GM23338 (cell line): Measurements from ENCODE around the gene SH3BP5. TPM values are rescaled to one million over a fixed set of nuclear protein-coding genes. Genes with fewer than 3 reads are reported as not detected.

Experiments used
- ATAC-seq: fragments of 200-7000 bp; cut with Tn5 transposase; 3 replicates; pipeline ENCODE4 v1.9.1; 2020
- DNase-seq: peaks from one replicate; pipeline ENCODE4 v3.0.0-alpha.2; 2015; ENCODE audit warnings: low spot score
- H2AFZ ChIP-seq: fragments of 200-600 bp; sonication (generic); 2 replicates; pipeline ENCODE4 v1.8.0; 2016; ENCODE audit warnings: antibody characterized with exemption, mild to moderate bottlenecking, moderate library complexity
- H3F3A ChIP-seq: fragments of 200-600 bp; sonication (generic); replicated peaks from 2 replicates; pipeline ENCODE4 v1.8.0; 2017; ENCODE audit warnings: antibody characterized with exemption, mixed run types, low read depth
- H3K27ac ChIP-seq: fragments of 200-600 bp; sonication (generic); 2 replicates; pipeline ENCODE4 v1.6.1; 2016; ENCODE audit warnings: low read depth
- H3K27me3 ChIP-seq: fragments of 200-600 bp; sonication (generic); 2 replicates; pipeline ENCODE4 v1.8.0; 2016; ENCODE audit warnings: mild to moderate bottlenecking, mixed run types, moderate library complexity; ENCODE audit not compliant: insufficient read depth
- H3K36me3 ChIP-seq: fragments of 200-600 bp; sonication (generic); 2 replicates; pipeline ENCODE4 v1.8.0; 2016; ENCODE audit warnings: mild to moderate bottlenecking; ENCODE audit not compliant: insufficient read depth
- H3K4me1 ChIP-seq: fragments of 200-600 bp; sonication (generic); 2 replicates; pipeline ENCODE4 v1.8.0; 2016; ENCODE audit warnings: mild to moderate bottlenecking, moderate library complexity; ENCODE audit not compliant: insufficient read depth
- H3K4me2 ChIP-seq: fragments of 200-600 bp; sonication (generic); 2 replicates; pipeline ENCODE4 v1.7.1; 2017; ENCODE audit warnings: mixed run types
- H3K4me3 ChIP-seq: fragments of 200-600 bp; sonication (generic); 2 replicates; pipeline ENCODE4 v1.6.1; 2016; ENCODE audit warnings: mixed run types
- H3K79me2 ChIP-seq: fragments of 200-600 bp; sonication (generic); replicated peaks from 2 replicates; pipeline ENCODE4 v1.8.0; 2017; ENCODE audit warnings: mild to moderate bottlenecking; ENCODE audit not compliant: insufficient read depth
- H3K9me2 ChIP-seq: fragments of 200-600 bp; sonication (generic); 2 replicates; pipeline ENCODE4 v1.8.0; 2017; ENCODE audit not compliant: insufficient read depth
- H4K20me1 ChIP-seq: fragments of 200-600 bp; sonication (generic); replicated peaks from 2 replicates; pipeline ENCODE4 v1.8.0; 2017; ENCODE audit warnings: mild to moderate bottlenecking; ENCODE audit not compliant: insufficient read depth
- H3K27ac Mint-ChIP-seq: 2 replicates; pipeline ENCODE4 v1.8.0; 2020; ENCODE audit warnings: inconsistent platforms, mild to moderate bottlenecking, moderate library complexity, mixed read lengths
- H3K27me3 Mint-ChIP-seq: 3 replicates; pipeline ENCODE4 v1.8.0; 2022; ENCODE audit warnings: low read depth, mild to moderate bottlenecking, moderate library complexity, mixed read lengths, inconsistent platforms; ENCODE audit not compliant: insufficient read depth, poor library complexity
- H3K36me3 Mint-ChIP-seq: 3 replicates; pipeline ENCODE4 v1.8.0; 2021; ENCODE audit warnings: low read depth, mild to moderate bottlenecking, inconsistent platforms, moderate library complexity, mixed read lengths
- H3K4me1 Mint-ChIP-seq: 3 replicates; pipeline ENCODE4 v1.8.0; 2020; ENCODE audit warnings: mild to moderate bottlenecking, inconsistent platforms, mixed read lengths
- H3K4me3 Mint-ChIP-seq: 3 replicates; pipeline ENCODE4 v1.8.0; 2021; ENCODE audit warnings: moderate library complexity, mild to moderate bottlenecking, inconsistent platforms, mixed read lengths
- H3K9me3 Mint-ChIP-seq: 3 replicates; pipeline ENCODE4 v1.8.0; 2020; ENCODE audit warnings: moderate library complexity, mild to moderate bottlenecking, inconsistent platforms, mixed read lengths
- CREB1 ChIP-seq: fragments of 250-450 bp; sonication (Bioruptor Pico); IDR thresholded peaks from 2 replicates; pipeline ENCODE4 v1.5.0; 2020; ENCODE audit warnings: low read depth, mild to moderate bottlenecking, moderate library complexity
- CTCF ChIP-seq, 2 experiments: fragments of 200-600 bp in 1 of 2; sonication (generic) in 1 of 2; conservative IDR thresholded peaks; 2 replicates each; pipeline versions ENCODE4 v1.5.1 to v1.6.1; 2016 to 2017; ENCODE audit warnings: antibody characterized with exemption in 2 of 2, low read depth in 2 of 2, mild to moderate bottlenecking in 2 of 2, moderate library complexity in 1 of 2
- ETS1 ChIP-seq: IDR thresholded peaks from 2 replicates; pipeline ENCODE4 v1.6.1; 2016; ENCODE audit warnings: antibody characterized with exemption
- EZH2 ChIP-seq: fragments of 200-600 bp; sonication (generic); IDR thresholded peaks from one replicate; pipeline ENCODE4 v1.8.0; 2017; ENCODE audit warnings: antibody characterized with exemption, mild to moderate bottlenecking, low read depth; ENCODE audit not compliant: unreplicated experiment
- EZH2phosphoT487 ChIP-seq: fragments of 200-600 bp; sonication (generic); IDR thresholded peaks from one replicate; pipeline ENCODE4 v1.8.1; 2018; ENCODE audit warnings: antibody characterized with exemption; ENCODE audit not compliant: unreplicated experiment
- JUNB ChIP-seq: IDR thresholded peaks from one replicate; pipeline ENCODE4 v1.6.1; 2016; ENCODE audit warnings: antibody characterized with exemption; ENCODE audit not compliant: unreplicated experiment
- STAT1 ChIP-seq: IDR thresholded peaks from one replicate; pipeline ENCODE4 v1.6.1; 2016; ENCODE audit warnings: antibody characterized with exemption; ENCODE audit not compliant: unreplicated experiment
- ZNF114 ChIP-seq: fragments of 250-450 bp; sonication (Bioruptor Pico); IDR thresholded peaks from 2 replicates; pipeline ENCODE4 v1.5.0; 2020; ENCODE audit warnings: mild to moderate bottlenecking, moderate library complexity
- ZNF462 ChIP-seq: fragments of 250-450 bp; sonication (Bioruptor Pico); IDR thresholded peaks from 2 replicates; pipeline ENCODE4 v1.5.0; 2020; ENCODE audit warnings: mild to moderate bottlenecking, moderate library complexity
- polyA plus RNA-seq: library from polyadenylated mRNA; unstranded; fragments of >200 nt; fragmentation: Nextera tagmentation; extraction: Ambion mirVana; gene quantifications from 2 replicates; pipeline ENCODE4 v1.2.1, GENCODE V29; 2016
- total RNA-seq: library from RNA; depleted of rRNA; stranded (reverse); fragments of >200 nt; shearing (Covaris generic); gene quantifications from 2 replicates; pipeline ENCODE4 v1.2.3, GENCODE V29; 2014

SH3BP5 gene
- total and polyA plus RNA-seq, 2 experiments from 2014 or later, result 5.8 to 9.1 TPM

GRCh38 chr3:15347063-15347736, 14.8 kb upstream of the SH3BP5 start:
- no peak overlapping the region for H3K4me3 Mint-ChIP-seq
- Histone ChIP-seq H3K36me3 (no peaks in the 10 kb centered on the region; the same call in 1 of the 2 replicates), H3K4me2 (no peak overlapping the region), H3K27me3 (no peaks in the 10 kb centered on the region), H2AFZ (no peak overlapping the region), H4K20me1 (no peaks in the 10 kb centered on the region), H3K27ac (no peak overlapping the region), H3F3A (no peaks in the 10 kb centered on the region), H3K79me2 (no peaks in the 10 kb centered on the region), H3K4me3 (no peak overlapping the region), H3K9me2 (0 out of 2 replicates have a peak, but pooled peaks cover 6% of the 10 kb centered on the region), H3K4me1 (no peaks in the 10 kb centered on the region)
- ATAC-seq (no peak), DNase-seq (no peak)
- TF ChIP-seq CREB1 (CRISPR knock-in tag) (no peak), CTCF (conservative IDR thresholded peaks at IDR 0.05; ENCODE audit: low read depth in 2 of 2) (no peak), ETS1 (no peak), EZH2phosphoT487 (no peak), STAT1 (no peak)
- no peak overlapping the region for H3K27ac Mint-ChIP-seq
- H3K4me1 Mint-ChIP-seq, result no peaks in the 10 kb centered on the region
- no peaks in the 10 kb centered on the region for H3K27me3 Mint-ChIP-seq
- peaks cover 26% of the 10 kb centered on the region for H3K9me3 Mint-ChIP-seq
- peaks cover 16% of the 10 kb centered on the region for H3K36me3 Mint-ChIP-seq

- Histone ChIP-seq H3K79me2 (no peaks in the 10 kb centered on the region), H2AFZ (no peak overlapping the region), H3K9me2 (0 out of 2 replicates have a peak, but pooled peaks cover 6% of the 10 kb centered on the region), H3K36me3 (no peaks in the 10 kb centered on the region; the same call in 1 of the 2 replicates), H4K20me1 (no peaks in the 10 kb centered on the region), H3K27me3 (no peaks in the 10 kb centered on the region), H3K4me1 (no peaks in the 10 kb centered on the region), H3K4me2 (no peak overlapping the region), H3K27ac (no peak overlapping the region), H3F3A (no peaks in the 10 kb centered on the region), H3K4me3 (no peak overlapping the region)
- DNase-seq (no peak), ATAC-seq (no peak)
- Mint-ChIP-seq H3K27ac (no peak overlapping the region), H3K4me1 (no peaks in the 10 kb centered on the region), H3K36me3 (peaks cover 11% of the 10 kb centered on the region), H3K27me3 (no peaks in the 10 kb centered on the region), H3K4me3 (no peak overlapping the region), H3K9me3 (peaks cover 19% of the 10 kb centered on the region)
- no peak for TF ChIP-seq JUNB
- TF ChIP-seq ZNF462, result no peak
- no peak for TF ChIP-seq EZH2phosphoT487
- no peak for TF ChIP-seq CTCF (conservative IDR thresholded peaks at IDR 0.05; ENCODE audit: low read depth in 2 of 2)
- TF ChIP-seq STAT1, result no peak
- no peak for TF ChIP-seq EZH2
- TF ChIP-seq ZNF114, result no peak
- TF ChIP-seq CREB1 (CRISPR knock-in tag), result no peak
Measured at GRCh38 chr3:15346516-15346915, 14.1 kb upstream of the SH3BP5 start.
